ENCODE results near the gene CACNA1D.
"Not testable (repeated sequence)": the region's sequence is repeated elsewhere in the genome, so short reads cannot be mapped to it uniquely, and the experiment has no call there.

Gene CACNA1D

DNA sequence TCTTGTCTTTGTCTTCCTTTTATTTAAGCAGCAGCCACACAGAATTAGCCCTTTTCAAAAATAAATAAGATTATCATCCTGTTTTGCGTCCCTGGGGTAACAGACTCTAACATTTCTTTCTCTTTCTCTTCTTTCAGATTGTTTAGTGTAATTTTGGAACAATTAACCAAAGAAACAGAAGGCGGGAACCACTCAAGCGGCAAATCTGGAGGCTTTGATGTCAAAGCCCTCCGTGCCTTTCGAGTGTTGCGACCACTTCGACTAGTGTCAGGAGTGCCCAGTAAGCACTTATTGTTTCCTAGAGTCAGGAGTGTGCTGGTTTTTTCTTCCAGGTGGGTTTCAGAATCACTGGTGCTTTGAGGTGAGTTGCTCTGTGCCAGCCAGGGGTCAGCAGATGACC lies 165.6 kb downstream of the CACNA1D start:
- H3K36me3 ChIP-seq (ENCODE audit: low read length): no peaks in the 10 kb centered on the region
- H3K27me3 ChIP-seq (ENCODE audit: low read length): no peaks in the 10 kb centered on the region
- TF ChIP-seq CTCF (IDR thresholded peaks at IDR 0.05; ENCODE audit: insufficient read depth, low read length, poor library complexity, severe bottlenecking) (no peak), EZH2phosphoT487 (conservative IDR thresholded peaks at IDR 0.05; ENCODE audit: low read length) (no peak)
- no peak overlapping the region for H2AFZ ChIP-seq (ENCODE audit: low read depth, low read length, severe bottlenecking)
- no peak overlapping the region for H3K27ac ChIP-seq (ENCODE audit: low read depth, low read length)
- H3K9me2 ChIP-seq (replicated peaks; ENCODE audit: insufficient read depth, low read length): no peaks in the 10 kb centered on the region
- H3K4me2 ChIP-seq (ENCODE audit: low read depth, low read length, poor library complexity, severe bottlenecking): no peak overlapping the region
- H4K20me1 ChIP-seq (ENCODE audit: low read depth, low read length): no peaks in the 10 kb centered on the region
- no peak overlapping the region for H3K9ac ChIP-seq (ENCODE audit: low read length)
- no peak overlapping the region for H3K4me3 ChIP-seq (ENCODE audit: insufficient read depth, low read length, poor library complexity, severe bottlenecking)
- no peaks in the 10 kb centered on the region for H3F3A ChIP-seq (ENCODE audit: insufficient read depth)
- no peaks in the 10 kb centered on the region for H3K79me2 ChIP-seq (ENCODE audit: insufficient read depth, low read length)
- peaks cover 9% of the 10 kb centered on the region; the same call in 1 of the 2 replicates for H3K9me3 ChIP-seq (ENCODE audit: insufficient read depth, low read length)

DNA sequence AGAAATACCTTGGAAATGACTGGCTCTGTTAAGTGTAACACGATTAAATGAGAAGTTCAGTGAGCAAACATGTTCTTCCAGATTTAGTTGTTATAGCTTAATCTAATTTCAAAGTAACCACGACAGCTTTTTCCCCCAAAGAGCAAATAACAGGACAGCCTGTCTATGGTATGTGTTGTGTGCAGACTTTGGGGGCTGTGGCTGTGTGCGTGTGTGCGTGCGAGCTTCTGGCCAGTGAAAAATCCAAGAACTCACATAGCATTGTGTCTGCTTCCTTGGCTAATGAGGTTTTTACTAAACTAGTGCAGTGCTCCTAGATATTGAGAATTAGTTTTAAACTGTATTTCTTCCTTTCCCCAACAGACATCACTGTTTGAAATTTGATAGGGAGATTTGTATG lies 167.1 kb downstream of the CACNA1D start:
- H3K9me3 ChIP-seq (ENCODE audit: insufficient read depth, low read length): peaks cover 9% of the 10 kb centered on the region; the same call in 1 of the 2 replicates
- TF ChIP-seq CTCF (IDR thresholded peaks at IDR 0.05; ENCODE audit: insufficient read depth, low read length, poor library complexity, severe bottlenecking) (no peak), EZH2phosphoT487 (conservative IDR thresholded peaks at IDR 0.05; ENCODE audit: low read length) (no peak)
- H3K27me3 ChIP-seq (ENCODE audit: low read length): no peaks in the 10 kb centered on the region
- no peaks in the 10 kb centered on the region for H3K36me3 ChIP-seq (ENCODE audit: low read length)
- H3K9me2 ChIP-seq (replicated peaks; ENCODE audit: insufficient read depth, low read length): no peaks in the 10 kb centered on the region
- no peak overlapping the region for H3K27ac ChIP-seq (ENCODE audit: low read depth, low read length)
- no peak overlapping the region for H3K4me3 ChIP-seq (ENCODE audit: insufficient read depth, low read length, poor library complexity, severe bottlenecking)
- no peaks in the 10 kb centered on the region for H3F3A ChIP-seq (ENCODE audit: insufficient read depth)
- H2AFZ ChIP-seq (ENCODE audit: low read depth, low read length, severe bottlenecking): no peak overlapping the region
- H3K4me2 ChIP-seq (ENCODE audit: low read depth, low read length, poor library complexity, severe bottlenecking): no peak overlapping the region
- no peaks in the 10 kb centered on the region for H4K20me1 ChIP-seq (ENCODE audit: low read depth, low read length)
- H3K79me2 ChIP-seq (ENCODE audit: insufficient read depth, low read length): no peaks in the 10 kb centered on the region
- H3K9ac ChIP-seq (ENCODE audit: low read length): no peak overlapping the region

DNA sequence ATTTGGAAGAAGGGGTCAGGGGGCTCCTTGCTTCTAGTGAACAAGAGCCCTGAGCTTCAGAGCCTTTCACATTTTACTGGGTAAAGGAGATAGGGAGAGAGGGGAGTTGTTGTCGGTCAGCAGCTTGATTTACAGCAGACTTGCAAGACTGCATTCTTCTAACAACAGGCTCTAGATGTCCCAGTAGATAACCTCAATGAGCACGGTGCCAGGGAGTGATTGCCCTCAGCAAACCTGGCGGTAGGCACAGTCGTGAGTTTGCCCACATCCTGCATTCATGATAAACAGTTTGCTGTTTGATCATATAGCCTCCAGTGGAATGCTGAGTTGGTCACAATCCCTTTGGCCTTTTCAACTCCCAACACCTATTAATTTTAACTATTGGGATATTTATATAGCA lies 170.4 kb downstream of the CACNA1D start:
- not testable (repeated sequence) for H3K9me3 ChIP-seq (ENCODE audit: insufficient read depth, low read length); H3K79me2 ChIP-seq (ENCODE audit: insufficient read depth, low read length); H3K4me3 ChIP-seq (ENCODE audit: insufficient read depth, low read length, poor library complexity, severe bottlenecking); H3F3A ChIP-seq (ENCODE audit: insufficient read depth); H3K9me2 ChIP-seq (replicated peaks; ENCODE audit: insufficient read depth, low read length); H3K9ac ChIP-seq (ENCODE audit: low read length); H3K27me3 ChIP-seq (ENCODE audit: low read length); H3K36me3 ChIP-seq (ENCODE audit: low read length); H2AFZ ChIP-seq (ENCODE audit: low read depth, low read length, severe bottlenecking); H3K4me2 ChIP-seq (ENCODE audit: low read depth, low read length, poor library complexity, severe bottlenecking); H4K20me1 ChIP-seq (ENCODE audit: low read depth, low read length); H3K27ac ChIP-seq (ENCODE audit: low read depth, low read length)

DNA sequence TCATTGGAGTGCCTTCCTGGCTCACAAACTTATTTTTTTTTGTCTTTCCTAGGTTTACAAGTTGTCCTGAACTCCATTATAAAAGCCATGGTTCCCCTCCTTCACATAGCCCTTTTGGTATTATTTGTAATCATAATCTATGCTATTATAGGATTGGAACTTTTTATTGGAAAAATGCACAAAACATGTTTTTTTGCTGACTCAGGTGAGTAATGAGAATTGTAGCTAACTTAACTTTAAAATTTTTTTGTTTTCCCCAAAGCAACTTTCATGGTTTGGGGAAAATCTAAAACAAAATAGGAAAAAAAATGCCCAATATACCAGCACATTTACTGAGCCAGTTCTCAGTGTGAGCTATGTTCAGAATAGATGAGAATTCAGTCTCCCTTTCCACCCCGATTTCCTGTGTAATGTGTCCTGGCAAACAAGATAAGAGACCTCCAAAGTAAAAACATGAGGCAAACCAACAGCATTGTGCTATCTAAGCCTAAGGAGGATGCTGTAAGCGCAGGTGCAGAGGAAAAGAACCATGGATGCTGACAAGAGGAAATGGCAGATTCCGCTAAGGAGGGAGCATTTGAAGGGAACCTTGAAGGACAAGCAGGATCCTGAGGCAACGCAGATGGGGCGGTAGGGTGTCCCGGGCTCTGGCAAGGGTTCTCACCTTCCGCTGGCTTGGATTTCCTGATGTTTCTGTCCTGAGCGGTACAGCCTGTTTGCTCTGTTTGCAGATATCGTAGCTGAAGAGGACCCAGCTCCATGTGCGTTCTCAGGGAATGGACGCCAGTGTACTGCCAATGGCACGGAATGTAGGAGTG lies 171.4 kb downstream of the CACNA1D start:
- Histone ChIP-seq H4K20me1 (ENCODE audit: low read depth, low read length) (no peaks in the 10 kb centered on the region), H3K27me3 (ENCODE audit: low read length) (no peaks in the 10 kb centered on the region), H3K9ac (ENCODE audit: low read length) (no peak overlapping the region), H3K27ac (ENCODE audit: low read depth, low read length) (no peak overlapping the region), H2AFZ (ENCODE audit: low read depth, low read length, severe bottlenecking) (no peak overlapping the region), H3K9me3 (ENCODE audit: insufficient read depth, low read length) (peaks cover 9% of the 10 kb centered on the region; the same call in 1 of the 2 replicates), H3K4me3 (ENCODE audit: insufficient read depth, low read length, poor library complexity, severe bottlenecking) (no peak overlapping the region), H3K36me3 (ENCODE audit: low read length) (no peaks in the 10 kb centered on the region), H3K79me2 (ENCODE audit: insufficient read depth, low read length) (no peaks in the 10 kb centered on the region), H3F3A (ENCODE audit: insufficient read depth) (no peaks in the 10 kb centered on the region), H3K4me2 (ENCODE audit: low read depth, low read length, poor library complexity, severe bottlenecking) (no peak overlapping the region), H3K9me2 (replicated peaks; ENCODE audit: insufficient read depth, low read length) (no peaks in the 10 kb centered on the region)
- TF ChIP-seq EZH2phosphoT487 (conservative IDR thresholded peaks at IDR 0.05; ENCODE audit: low read length) (no peak), CTCF (IDR thresholded peaks at IDR 0.05; ENCODE audit: insufficient read depth, low read length, poor library complexity, severe bottlenecking) (no peak)

All from SU-DHL-6 (cell line).